HG03378 (cell line): ENCODE results near the gene CACNG6.

Experiments used
- ATAC-seq: cut with Tn5 transposase; IDR thresholded peaks from one replicate; pipeline ENCODE4 v1.9.1; 2021; ENCODE audit warnings: mild to moderate bottlenecking, moderate library complexity; ENCODE audit not compliant: unreplicated experiment

CACNG6 gene

GRCh38 chr19:54041969-54042606, 50.7 kb downstream of the CACNG6 start:
- ATAC-seq: no peak

- no peak for ATAC-seq
These were observed 51.6 kb downstream of the CACNG6 start for GRCh38 chr19:54042989-54043388.

- no peak for ATAC-seq
These were observed 54.3 kb downstream of the CACNG6 start for GRCh38 chr19:54045771-54046170.

GRCh38 chr19:54047616-54048015, 56.2 kb downstream of the CACNG6 start:
- no peak for ATAC-seq
